Measurements from ENCODE around the gene MYOCD.

- no peak for TF ChIP-seq CTCF (IDR thresholded peaks at IDR 0.05; ENCODE audit: borderline replicate concordance, extremely low read depth, low read length, poor library complexity, severe bottlenecking)
- TF ChIP-seq EZH2 (IDR thresholded peaks at IDR 0.05; ENCODE audit: borderline replicate concordance, low read depth, low read length, severe bottlenecking) = no peak
Observed at GRCh38 chr17:12618557-12618956, 47.1 kb upstream of the MYOCD start.
